ENCODE data around the gene MRPL45.

MRPL45 gene

GRCh38 chr17:38349097-38349730, 52.2 kb downstream of the MRPL45 start:
- peak; percentile 79 for DNase-seq (ENCODE audit: low spot score)

GRCh38 chr17:38350035-38350434, 53.1 kb downstream of the MRPL45 start:
- DNase-seq (ENCODE audit: low spot score) = no peak

GRCh38 chr17:38351412-38352222, 54.6 kb downstream of the MRPL45 start, which contains the start of gene SOCS7:
Gene SOCS7, plus strand, starts transcription at chr17:38351844. Its CDS starts 209 bp downstream, at chr17:38352053.
- DNase-seq (ENCODE audit: low spot score) = peak; percentile 88

DNA sequence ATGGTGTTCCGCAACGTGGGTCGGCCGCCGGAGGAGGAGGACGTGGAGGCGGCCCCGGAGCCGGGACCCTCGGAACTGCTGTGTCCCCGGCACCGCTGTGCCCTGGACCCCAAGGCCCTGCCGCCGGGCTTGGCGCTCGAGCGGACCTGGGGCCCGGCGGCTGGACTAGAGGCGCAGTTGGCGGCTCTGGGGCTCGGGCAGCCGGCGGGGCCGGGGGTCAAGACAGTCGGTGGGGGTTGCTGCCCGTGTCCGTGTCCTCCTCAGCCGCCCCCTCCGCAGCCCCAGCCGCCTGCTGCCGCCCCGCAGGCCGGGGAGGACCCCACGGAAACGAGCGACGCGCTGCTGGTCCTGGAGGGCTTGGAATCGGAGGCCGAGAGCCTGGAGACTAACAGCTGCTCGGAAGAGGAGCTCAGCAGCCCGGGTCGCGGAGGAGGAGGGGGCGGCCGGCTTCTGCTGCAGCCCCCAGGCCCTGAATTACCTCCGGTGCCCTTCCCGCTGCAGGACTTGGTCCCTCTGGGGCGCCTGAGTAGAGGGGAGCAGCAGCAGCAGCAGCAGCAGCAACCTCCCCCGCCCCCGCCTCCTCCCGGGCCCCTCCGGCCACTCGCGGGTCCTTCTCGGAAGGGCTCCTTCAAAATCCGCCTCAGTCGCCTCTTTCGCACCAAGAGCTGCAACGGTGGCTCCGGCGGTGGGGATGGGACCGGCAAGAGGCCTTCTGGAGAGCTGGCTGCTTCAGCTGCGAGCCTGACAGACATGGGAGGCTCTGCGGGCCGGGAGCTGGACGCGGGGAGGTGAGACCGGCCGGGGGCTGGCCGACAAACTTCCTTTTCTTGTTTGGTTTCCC, 55.5 kb downstream of the MRPL45 start:
- peak; percentile 36 for DNase-seq (ENCODE audit: low spot score)

- no peak for DNase-seq (ENCODE audit: low spot score)
Measured at GRCh38 chr17:38353086-38353604, 56.2 kb downstream of the MRPL45 start.

GRCh38 chr17:38353668-38354067, 56.7 kb downstream of the MRPL45 start:
- DNase-seq (ENCODE audit: low spot score) = no peak

DNA sequence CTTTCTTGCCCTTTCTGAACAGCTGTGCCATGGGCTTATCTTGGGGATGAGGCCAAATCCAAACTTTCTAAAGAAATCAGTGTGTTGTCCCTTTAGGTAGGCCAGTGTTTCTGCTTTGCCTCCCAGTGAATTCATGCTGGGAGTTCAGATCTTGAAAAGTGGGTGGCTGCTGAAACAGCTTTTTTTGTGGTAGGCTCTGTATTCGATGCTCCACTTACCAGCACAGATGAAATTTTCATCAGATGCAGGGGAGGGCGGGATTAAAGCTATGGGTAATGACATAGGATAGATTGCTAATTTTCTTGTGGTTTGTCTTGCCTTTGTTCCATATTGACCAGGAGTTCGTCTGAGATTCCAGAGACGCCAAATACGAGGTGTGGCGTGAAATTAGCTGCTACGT, 57.5 kb downstream of the MRPL45 start:
- no peak for DNase-seq (ENCODE audit: low spot score)

DNA sequence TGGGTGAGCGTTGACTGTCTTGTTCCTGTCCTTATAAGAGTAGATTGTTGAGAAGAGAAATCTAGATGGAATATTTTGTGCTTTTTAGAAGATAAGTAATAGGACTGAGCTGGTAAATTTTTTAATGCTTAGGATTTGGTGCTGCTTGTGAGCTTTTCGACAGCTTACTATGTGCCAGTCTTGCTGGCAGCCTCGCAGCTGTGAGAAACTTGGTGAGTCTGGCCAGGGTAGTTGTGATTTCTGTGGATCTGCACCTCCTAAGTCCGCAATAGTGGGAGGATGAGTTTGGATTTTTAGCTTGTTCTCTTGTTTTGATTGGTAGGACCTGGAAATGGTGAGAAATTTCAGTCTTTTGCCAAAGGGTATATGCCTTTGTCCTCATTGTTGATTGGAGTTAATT, 58.3 kb downstream of the MRPL45 start:
- DNase-seq (ENCODE audit: low spot score) = no peak

DNA sequence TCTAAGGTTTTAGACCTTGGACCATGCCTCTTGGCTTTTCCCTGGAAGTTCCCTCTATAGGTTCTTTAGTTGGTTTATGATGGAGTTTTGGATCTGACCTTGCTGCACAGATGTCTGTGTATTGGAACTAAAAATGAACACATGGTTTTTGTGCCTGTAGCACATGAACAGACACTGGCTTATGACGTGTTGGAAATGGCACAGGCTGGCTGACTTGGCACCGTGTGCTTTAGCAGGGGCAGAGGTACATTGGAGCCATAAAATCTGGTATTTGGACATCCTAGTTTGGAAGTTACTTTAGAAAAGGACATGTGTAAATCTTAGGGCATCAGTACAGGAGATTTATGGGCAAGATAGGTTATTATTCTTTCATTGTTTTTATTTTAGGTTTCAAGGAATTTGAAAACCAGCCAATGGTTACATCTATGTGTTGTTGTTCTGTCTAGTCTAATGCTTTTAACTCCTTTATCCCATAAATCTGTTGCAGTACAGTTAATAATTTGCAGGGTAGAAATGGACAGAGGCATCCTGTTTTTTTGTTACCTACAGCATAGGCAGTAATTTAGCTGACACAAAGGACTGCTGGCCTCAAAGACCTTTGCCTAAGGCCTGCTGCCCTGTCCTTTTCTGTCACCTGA, 60.6 kb downstream of the MRPL45 start:
- DNase-seq (ENCODE audit: low spot score) = no peak

GRCh38 chr17:38358586-38359513, 61.9 kb downstream of the MRPL45 start:
- no peak for DNase-seq (ENCODE audit: low spot score)

- DNase-seq (ENCODE audit: low spot score) = peak; percentile 79
Measured at GRCh38 chr17:38361694-38362465, 64.9 kb downstream of the MRPL45 start.

DNA sequence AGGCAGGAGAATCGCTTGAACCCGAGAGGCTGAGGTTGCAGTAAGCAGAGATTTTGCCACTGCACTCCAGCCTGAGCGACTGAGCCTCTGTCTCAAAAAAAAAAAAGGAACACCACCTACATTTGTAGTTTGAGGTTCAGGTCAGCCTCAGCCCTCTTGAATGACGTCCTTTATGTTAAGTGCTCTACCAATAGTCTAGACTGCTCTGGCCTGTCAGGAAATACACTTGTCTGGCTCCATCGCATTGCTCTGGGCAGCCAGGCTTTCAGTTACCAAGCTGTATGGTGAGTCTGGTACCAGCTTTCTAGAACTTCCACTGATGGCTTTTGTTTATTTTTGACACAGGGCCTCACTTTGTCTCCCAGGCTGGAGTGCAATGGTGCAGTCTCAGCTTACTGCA, 66.0 kb downstream of the MRPL45 start:
- DNase-seq (ENCODE audit: low spot score) = no peak

DNA sequence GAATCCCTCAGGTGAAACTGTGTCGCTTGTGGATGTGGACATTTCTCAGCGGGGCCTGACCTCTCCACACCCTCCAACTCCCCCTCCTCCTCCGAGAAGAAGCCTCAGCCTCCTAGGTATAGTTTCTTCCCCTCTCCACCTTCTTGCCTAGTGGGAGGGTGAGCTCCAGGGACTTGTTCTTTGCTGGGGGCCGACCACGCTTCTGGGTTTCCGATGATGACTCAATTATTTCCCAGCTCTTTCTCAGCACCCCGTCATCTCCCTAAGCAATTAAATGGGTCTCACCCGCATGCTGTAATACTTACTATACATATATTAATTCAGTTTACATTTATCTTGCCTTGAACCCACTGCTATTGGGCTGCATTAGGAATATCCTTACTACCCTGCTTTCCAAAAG, 67.8 kb downstream of the MRPL45 start:
- DNase-seq (ENCODE audit: low spot score) = no peak

DNA sequence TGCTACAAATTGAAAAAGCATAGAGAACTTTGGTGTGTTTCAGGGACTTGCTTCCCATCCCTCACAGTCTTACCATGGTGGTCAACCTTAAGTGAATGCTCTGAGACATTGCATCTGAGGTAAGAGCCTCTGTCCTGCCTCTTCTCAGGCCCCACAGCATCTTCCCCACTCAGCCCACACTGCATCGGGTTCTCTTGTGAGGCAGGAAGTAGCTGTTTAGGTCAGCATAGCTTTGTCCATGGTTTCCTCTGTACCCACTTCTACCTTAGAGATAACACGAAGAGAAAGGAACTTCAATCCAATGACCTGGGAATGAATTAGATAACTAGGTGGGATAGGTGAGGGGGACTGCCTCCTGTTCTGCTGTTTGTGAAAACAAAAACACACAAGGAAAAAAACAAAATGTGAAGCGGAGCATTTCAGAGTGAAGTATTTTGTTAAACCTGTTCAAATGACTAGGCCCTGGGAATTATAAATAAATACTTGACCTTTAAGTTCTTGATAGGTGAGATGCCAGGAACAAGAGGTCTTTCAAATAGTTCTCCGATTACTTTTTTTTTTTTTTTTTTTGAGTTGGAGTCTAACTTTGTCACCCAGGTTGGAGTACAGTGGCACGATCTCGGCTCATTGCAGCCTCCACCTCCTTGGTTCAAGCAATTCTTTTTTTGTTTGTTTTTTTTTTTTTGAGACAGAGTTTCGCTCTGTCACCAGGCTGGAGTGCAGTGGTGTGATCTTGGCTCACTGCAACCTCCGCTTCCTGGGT, 72.3 kb downstream of the MRPL45 start:
- DNase-seq (ENCODE audit: low spot score) = no peak

All from SW480 (cell line).